ENCODE measurements around the gene PECR. TPM values are rescaled to one million over a fixed set of nuclear protein-coding genes. Genes with fewer than 3 reads are reported as not detected.

PECR gene
- total and polyA plus RNA-seq, 10 of the 15 experiments (the other 5 are each of a cell fraction or from before 2014, with no cell fraction given), result 7.6 to 37.4 (median 25.7) TPM

GRCh38 chr2:216069028-216069427 is 12.6 kb downstream of the PECR start:
- ATAC-seq (no peak; the same call in 1 of the 3 replicates), FAIRE-seq (no peak), DNase-seq (ENCODE audit: low read depth, low spot score) (no peak)
- H3K4me3 ChIP-seq, result no peak overlapping the region
- SMC1A ChIA-PET (ENCODE audit: uncharacterized antibody, unreplicated experiment), result interaction anchor here (0.9 to 2.5 kb wide), 7 partner anchors 10 to 40 kb away, joined by 3 to 12 read pairs (median 4); partner anchors contain the start of genes PECR, TMEM169 and XRCC5
- TF ChIP-seq BCL11A (IDR thresholded peaks at IDR 0.05; ENCODE audit: low read depth, low read length) (no peak), SUZ12 (IDR thresholded peaks at IDR 0.05; ENCODE audit: unreplicated experiment) (no peak), TCF3 (IDR thresholded peaks at IDR 0.05; ENCODE audit: borderline replicate concordance, insufficient read depth, low read depth, low read length) (no peak), SMAD1 (IDR thresholded peaks at IDR 0.05; ENCODE audit: low read depth, partially characterized antibody) (no peak), TBL1XR1 (IDR thresholded peaks at IDR 0.05; ENCODE audit: low read depth, low read length) (no peak), USF2 (IDR thresholded peaks at IDR 0.05; ENCODE audit: borderline replicate concordance, low read depth, low read length) (no peak), JUND (IDR thresholded peaks at IDR 0.05; ENCODE audit: low read depth, low read length) (no peak), WRNIP1 (IDR thresholded peaks at IDR 0.05; ENCODE audit: borderline replicate concordance, low read depth, low read length) (no peak), EP300 (IDR thresholded peaks at IDR 0.05; ENCODE audit: borderline replicate concordance in 1 of 2, control insufficient read depth in 1 of 2, low read depth in 2 of 2, low read length in 2 of 2) (no peak), ZNF217 (IDR thresholded peaks at IDR 0.05) (no peak), GATAD2B (conservative IDR thresholded peaks at IDR 0.05; ENCODE audit: low read depth) (no peak), YY1 (IDR thresholded peaks at IDR 0.05; ENCODE audit: low read depth, low read length) (no peak), REST (IDR thresholded peaks at IDR 0.05; ENCODE audit: low read depth, low read length) (no peak), MLLT1 (IDR thresholded peaks at IDR 0.05) (no peak), KLF5 (IDR thresholded peaks at IDR 0.05; ENCODE audit: partially characterized antibody) (no peak)
- RAD21 ChIA-PET (ENCODE audit: unreplicated experiment), result interaction anchor here (0.7 kb wide), 1 partner anchor 58 kb away, joined by 3 read pairs; no protein-coding TSS in a partner anchor
- no peak overlapping the region for H3K27ac ChIP-seq (ENCODE audit: control insufficient read depth, insufficient read depth)
- H4K20me1 ChIP-seq (ENCODE audit: control insufficient read depth, insufficient read depth), result no peaks in the 10 kb centered on the region
- intact Hi-C loops (cut with micrococcal nuclease; ENCODE audit: unreplicated experiment) (no loop called here), in situ Hi-C loops (cut with MboI) (no loop called here)
- H3K4me2 ChIP-seq (ENCODE audit: control insufficient read depth, insufficient read depth), result no peak overlapping the region
- peaks cover 0 to 6% of the 10 kb centered on the region in 2 experiments; a peak in 1 of 4 replicates for H3K36me3 ChIP-seq (ENCODE audit: control insufficient read depth in 2 of 2, insufficient read depth in 2 of 2, low read length in 1 of 2)
- H3K79me2 ChIP-seq (ENCODE audit: control insufficient read depth, insufficient read depth, low read length), result no peaks in the 10 kb centered on the region
- no TSS peak for BruUV-seq (replicated peaks)
- no peak overlapping the region for H2AFZ ChIP-seq (ENCODE audit: control insufficient read depth, low read depth, low read length)
- no peaks in the 10 kb centered on the region for H3K27me3 ChIP-seq (replicated peaks in 1 of 2; ENCODE audit: control insufficient read depth in 2 of 2, insufficient read depth in 2 of 2, low read length in 1 of 2)
- no peak overlapping the region for H3K9ac ChIP-seq (ENCODE audit: control insufficient read depth, insufficient read depth, low read length)
- no peaks in the 10 kb centered on the region for H3K4me1 ChIP-seq (ENCODE audit: control insufficient read depth, insufficient read depth, low read length)
- H3K9me3 ChIP-seq (replicated peaks; ENCODE audit: control insufficient read depth, insufficient read depth, low read length), result no peaks in the 10 kb centered on the region
- WGBS (ENCODE audit: insufficient coverage, insufficient replicate concordance, low lambda C conversion rate, missing lambda C conversion rate), result 94% methylated on average over 2 of the region's 2 CpGs
- POLR2A ChIA-PET, result interaction anchor here (0.6 to 1.1 kb wide), 2 partner anchors 10 to 13 kb away, joined by 3 to 5 read pairs; no protein-coding TSS in a partner anchor
- CTCF ChIA-PET, result interaction anchor here (0.9 to 1.9 kb wide), 5 partner anchors 10 to 154 kb away, joined by 3 to 8 read pairs (median 4); no protein-coding TSS in a partner anchor

Measured in GM12878 (cell line).